IPS DF 6.9 (cell line): ENCODE data around the gene LRG1.

Experiments used
- DNase-seq: peaks from one replicate; pipeline ENCODE4 v3.0.0-alpha.2; 2013; ENCODE audit warnings: low read depth, low spot score
- H3K27ac ChIP-seq: one replicate; pipeline ENCODE4 v1.5.1; 2013; ENCODE audit warnings: low read length, control low read depth
- H3K27me3 ChIP-seq: 2 replicates; pipeline ENCODE4 v1.6.1; 2013; ENCODE audit warnings: mild to moderate bottlenecking, low read length; ENCODE audit not compliant: control insufficient read depth, insufficient read depth
- H3K36me3 ChIP-seq: 2 replicates; pipeline ENCODE4 v1.6.1; 2013; ENCODE audit warnings: low read length; ENCODE audit not compliant: control insufficient read depth, insufficient read depth
- H3K4me1 ChIP-seq: 2 replicates; pipeline ENCODE4 v1.6.1; 2013; ENCODE audit warnings: low read length; ENCODE audit not compliant: control insufficient read depth, insufficient read depth
- H3K4me3 ChIP-seq: 2 replicates; pipeline ENCODE4 v1.5.1; 2013; ENCODE audit warnings: mild to moderate bottlenecking, low read length
- H3K9me3 ChIP-seq: 2 replicates; pipeline ENCODE4 v1.6.1; 2013; ENCODE audit warnings: low read length, inconsistent platforms; ENCODE audit not compliant: control insufficient read depth, insufficient read depth
- WGBS: extraction: QIAGEN DNeasy Blood & Tissue Kit; methylation state at CpG from one replicate; pipeline ENCODE4 v1.1.7; 2013; ENCODE audit warnings: mixed read lengths, missing lambda C conversion rate; ENCODE audit not compliant: insufficient read length, insufficient coverage; 5-methylcytosine and 5-hydroxymethylcytosine counted together

Gene LRG1

GRCh38 chr19:4493104-4493928 lies 46.5 kb downstream of the LRG1 start:
- no peaks in the 10 kb centered on the region for H3K4me1 ChIP-seq
- no peaks in the 10 kb centered on the region for H3K27me3 ChIP-seq
- WGBS: 100% methylated on average over 2 of the region's 41 CpGs
- no peak overlapping the region for H3K4me3 ChIP-seq
- DNase-seq: no peak
- no peaks in the 10 kb centered on the region for H3K9me3 ChIP-seq
- peaks cover 52% of the 10 kb centered on the region for H3K36me3 ChIP-seq
- no peak overlapping the region for H3K27ac ChIP-seq

GRCh38 chr19:4492337-4493103 lies 47.3 kb downstream of the LRG1 start:
- Histone ChIP-seq H3K4me3 (no peak overlapping the region), H3K27ac (no peak overlapping the region), H3K36me3 (peaks cover 44% of the 10 kb centered on the region), H3K27me3 (no peaks in the 10 kb centered on the region), H3K9me3 (no peaks in the 10 kb centered on the region), H3K4me1 (no peaks in the 10 kb centered on the region)
- WGBS: 100% methylated on average over 2 of the region's 3 CpGs
- no peak for DNase-seq

- Histone ChIP-seq H3K4me1 (no peaks in the 10 kb centered on the region), H3K4me3 (no peak overlapping the region), H3K27me3 (no peaks in the 10 kb centered on the region), H3K9me3 (no peaks in the 10 kb centered on the region), H3K36me3 (peaks cover 39% of the 10 kb centered on the region), H3K27ac (no peak overlapping the region)
- WGBS: no CpG with 5 or more reads among the region's 21 CpGs
- no peak for DNase-seq
Observed at GRCh38 chr19:4491446-4491845, 48.4 kb downstream of the LRG1 start.

GRCh38 chr19:4488496-4488895 lies 51.3 kb downstream of the LRG1 start:
- Histone ChIP-seq H3K27ac (no peak overlapping the region), H3K27me3 (no peaks in the 10 kb centered on the region), H3K4me3 (no peak overlapping the region), H3K9me3 (no peaks in the 10 kb centered on the region), H3K36me3 (peaks cover 24% of the 10 kb centered on the region), H3K4me1 (no peaks in the 10 kb centered on the region)
- WGBS: no CpG with 5 or more reads among the region's 29 CpGs
- DNase-seq: no peak

GRCh38 chr19:4487572-4487971 lies 52.3 kb downstream of the LRG1 start:
- Histone ChIP-seq H3K4me3 (no peak overlapping the region), H3K27ac (no peak overlapping the region), H3K9me3 (no peaks in the 10 kb centered on the region), H3K36me3 (peaks cover 22% of the 10 kb centered on the region), H3K4me1 (no peaks in the 10 kb centered on the region), H3K27me3 (no peaks in the 10 kb centered on the region)
- WGBS: no CpG with 5 or more reads among the region's 11 CpGs
- no peak for DNase-seq
